ENCODE measurements around the gene BRD3OS. TPM values are rescaled to one million over a fixed set of nuclear protein-coding genes. Genes with fewer than 3 reads are reported as not detected.

BRD3OS gene
- total RNA-seq, 4 donors from 2014 or later: 0.76 to 9.3 (median 5.8) TPM

GRCh38 chr9:133998915-133999595 lies 26.2 kb upstream of the BRD3OS start:
- in situ Hi-C loops (cut with MboI; ENCODE audit: low sequenced_read_pairs in 4 of 4) (loop anchor here (5.0 to 10.0 kb wide), 2 partner anchors 204 to 207 kb away; no protein-coding TSS in a partner anchor), intact Hi-C loops (cut with DNase I; ENCODE audit: low total_unique reads) (loop anchor here (10.0 kb wide), 1 partner anchor 96 kb away; no protein-coding TSS in a partner anchor)
- DNase-seq: no peak
- Histone ChIP-seq H3K9me3 (no peaks in the 10 kb centered on the region), H3K27ac (no peak overlapping the region), H3K36me3 (no peaks in the 10 kb centered on the region), H3K27me3 (peaks cover 2 to 5% (median 3%) of the 10 kb centered on the region in 3 donors), H3K4me1 (peaks cover 2 to 3% of the 10 kb centered on the region in 2 donors), H3K4me3 (no peak overlapping the region)
- TF ChIP-seq CTCF (IDR thresholded peaks at IDR 0.05 in 4 of 5, conservative IDR thresholded peaks at IDR 0.05 in 1 of 5) (no peak), POLR2A (IDR thresholded peaks at IDR 0.05) (no peak)
- no peak for ATAC-seq

- Histone ChIP-seq H3K36me3 (no peaks in the 10 kb centered on the region), H3K4me1 (no peaks in the 10 kb centered on the region), H3K4me3 (no peak overlapping the region), H3K27ac (no peak overlapping the region), H3K9me3 (no peaks in the 10 kb centered on the region), H3K27me3 (peaks cover 3 to 7% (median 3%) of the 10 kb centered on the region in 3 donors)
- in situ Hi-C loops (cut with MboI; ENCODE audit: low sequenced_read_pairs in 4 of 4): loop anchor here (5.0 to 10.0 kb wide), 2 partner anchors 205 to 208 kb away; no protein-coding TSS in a partner anchor
- DNase-seq (no peak), ATAC-seq (no peak)
- intact Hi-C loops (cut with DNase I; ENCODE audit: low total_unique reads): loop anchor here (10.0 kb wide), 1 partner anchor 95 kb away; no protein-coding TSS in a partner anchor
- TF ChIP-seq POLR2A (IDR thresholded peaks at IDR 0.05) (no peak), CTCF (IDR thresholded peaks at IDR 0.05 in 4 of 5, conservative IDR thresholded peaks at IDR 0.05 in 1 of 5) (no peak)
Observed at GRCh38 chr9:133999851-134000265, 25.4 kb upstream of the BRD3OS start.

- in situ Hi-C loops (cut with MboI; ENCODE audit: low sequenced_read_pairs in 4 of 4): no loop called here
- intact Hi-C loops (cut with DNase I; ENCODE audit: low total_unique reads): no loop called here
Observed at GRCh38 chr9:134002796-134003195, 22.5 kb upstream of the BRD3OS start.

GRCh38 chr9:134003237-134003636 lies 22.0 kb upstream of the BRD3OS start:
- ATAC-seq (no peak), DNase-seq (no peak)
- in situ Hi-C loops (cut with MboI; ENCODE audit: low sequenced_read_pairs in 4 of 4): no loop called here
- no peak overlapping the region for H3K4me3 ChIP-seq
- H3K36me3 ChIP-seq: no peaks in the 10 kb centered on the region
- H3K9me3 ChIP-seq: no peaks in the 10 kb centered on the region
- no peak overlapping the region for H3K27ac ChIP-seq
- no peaks in the 10 kb centered on the region for H3K4me1 ChIP-seq
- H3K27me3 ChIP-seq: peaks cover 3 to 9% (median 3%) of the 10 kb centered on the region in 3 donors
- intact Hi-C loops (cut with DNase I; ENCODE audit: low total_unique reads): no loop called here
- TF ChIP-seq POLR2A (IDR thresholded peaks at IDR 0.05) (no peak), CTCF (IDR thresholded peaks at IDR 0.05 in 4 of 5, conservative IDR thresholded peaks at IDR 0.05 in 1 of 5) (no peak)

More at GRCh38 chr9:134002796-134003195, 22.5 kb upstream of the BRD3OS start:
- Histone ChIP-seq H3K4me1 (no peaks in the 10 kb centered on the region), H3K4me3 (no peak overlapping the region), H3K27ac (no peak overlapping the region), H3K36me3 (no peaks in the 10 kb centered on the region), H3K9me3 (no peaks in the 10 kb centered on the region), H3K27me3 (peaks cover 3 to 9% (median 3%) of the 10 kb centered on the region in 3 donors)
- ATAC-seq: no peak
- TF ChIP-seq POLR2A (IDR thresholded peaks at IDR 0.05): no peak
- TF ChIP-seq CTCF (IDR thresholded peaks at IDR 0.05 in 4 of 5, conservative IDR thresholded peaks at IDR 0.05 in 1 of 5): no peak
- DNase-seq: no peak

Measured in gastrocnemius medialis (tissue), 4 donors.